CD14-positive monocyte (primary cell): ENCODE data around the gene CDK16. TPM values are rescaled to one million over a fixed set of nuclear protein-coding genes. Genes with fewer than 3 reads are reported as not detected.

Experiments
- DNase-seq, 3 donors: peaks; one replicate each; pipeline ENCODE4 v3.0.0-alpha.2; 2011 to 2022
- H2AFZ ChIP-seq: 2 replicates; pipeline ENCODE4 v1.6.0; 2012; ENCODE audit warnings: mild to moderate bottlenecking, low read depth, low read length, inconsistent platforms; ENCODE audit not compliant: insufficient read depth, poor library complexity, severe bottlenecking
- H3K27ac ChIP-seq, 2 donors: 1 replicate in 1 of 2; 2 replicates in 1 of 2; pipeline ENCODE4 v1.5.1; 2012 to 2013; ENCODE audit warnings: low read length in 2 of 2, control low read depth in 1 of 2, inconsistent platforms in 1 of 2, low read depth in 1 of 2, mild to moderate bottlenecking in 1 of 2
- H3K27me3 ChIP-seq, 2 donors: one replicate each; pipeline versions ENCODE4 v1.6.0 to v1.6.1; 2011 to 2013; ENCODE audit warnings: low read length in 2 of 2; ENCODE audit not compliant: control insufficient read depth in 2 of 2, insufficient read depth in 2 of 2
- H3K36me3 ChIP-seq, 2 donors: replicated peaks in 1 of 2; 1 replicate in 1 of 2; 2 replicates in 1 of 2; pipeline versions ENCODE4 v1.5.1 to v1.6.1; 2012 to 2013; ENCODE audit warnings: low read length in 2 of 2, control low read depth in 1 of 2, inconsistent platforms in 1 of 2, mild to moderate bottlenecking in 1 of 2; ENCODE audit not compliant: insufficient read depth in 2 of 2, control insufficient read depth in 1 of 2
- H3K4me1 ChIP-seq, 2 donors: 1 replicate in 1 of 2; 2 replicates in 1 of 2; pipeline versions ENCODE4 v1.5.1 to v1.6.1; 2012 to 2013; ENCODE audit warnings: low read length in 2 of 2, control low read depth in 1 of 2, inconsistent platforms in 1 of 2, mild to moderate bottlenecking in 1 of 2, moderate library complexity in 1 of 2; ENCODE audit not compliant: insufficient read depth in 2 of 2, control insufficient read depth in 1 of 2
- H3K4me2 ChIP-seq: replicated peaks from 2 replicates; pipeline ENCODE3; 2012; ENCODE audit warnings: low read length, moderate library complexity, mild to moderate bottlenecking; ENCODE audit not compliant: poor library complexity, severe bottlenecking; ENCODE audit errors: extremely low read depth
- H3K4me3 ChIP-seq, 3 experiments: fragments of 200-600 bp in 1 of 3; sonication (generic) in 1 of 3; replicated peaks in 1 of 3; 1 replicate in 2 of 3; 2 replicates in 1 of 3; pipeline ENCODE4 v1.5.1; 2011 to 2013; ENCODE audit warnings: low read length in 3 of 3, mild to moderate bottlenecking in 3 of 3, control low read depth in 2 of 3, low read depth in 2 of 3, inconsistent platforms in 1 of 3, moderate library complexity in 1 of 3
- H3K79me2 ChIP-seq: 2 replicates; pipeline ENCODE4 v1.6.0; 2012; ENCODE audit warnings: mild to moderate bottlenecking, control low read depth, inconsistent platforms, low read length, moderate library complexity; ENCODE audit not compliant: insufficient read depth
- H3K9ac ChIP-seq: 2 replicates; pipeline ENCODE4 v1.6.0; 2017; ENCODE audit warnings: low read length, mild to moderate bottlenecking; ENCODE audit not compliant: insufficient read depth, poor library complexity, severe bottlenecking
- H3K9me3 ChIP-seq, 2 donors: replicated peaks in 1 of 2; 1 replicate in 1 of 2; 2 replicates in 1 of 2; pipeline versions ENCODE4 v1.5.1 to v1.6.1; 2012 to 2013; ENCODE audit warnings: low read length in 2 of 2, control low read depth in 1 of 2; ENCODE audit not compliant: control insufficient read depth in 1 of 2, insufficient read depth in 1 of 2
- H4K20me1 ChIP-seq: 2 replicates; pipeline ENCODE4 v1.6.0; 2012; ENCODE audit warnings: mild to moderate bottlenecking, low read length, control low read depth, moderate library complexity; ENCODE audit not compliant: insufficient read depth
- H3K27ac Mint-ChIP-seq, 7 donors: one replicate each; pipeline ENCODE4 v1.8.0; 2020; ENCODE audit warnings: mild to moderate bottlenecking in 7 of 7, mixed read lengths in 7 of 7, moderate library complexity in 6 of 7, inconsistent platforms in 2 of 7
- H3K27me3 Mint-ChIP-seq, 3 donors: one replicate each; pipeline ENCODE4 v1.8.0; 2021 to 2022; ENCODE audit warnings: low read depth in 3 of 3, mild to moderate bottlenecking in 3 of 3, mixed read lengths in 3 of 3, moderate library complexity in 3 of 3, inconsistent platforms in 1 of 3
- H3K36me3 Mint-ChIP-seq, 2 donors: one replicate each; pipeline ENCODE4 v1.8.0; 2020; ENCODE audit warnings: mixed read lengths in 2 of 2, inconsistent platforms in 1 of 2, mild to moderate bottlenecking in 1 of 2
- H3K4me1 Mint-ChIP-seq: one replicate; pipeline ENCODE4 v1.8.0; 2020; ENCODE audit warnings: mild to moderate bottlenecking, mixed read lengths
- H3K4me3 Mint-ChIP-seq, 2 donors: one replicate each; pipeline ENCODE4 v1.8.0; 2020; ENCODE audit warnings: mild to moderate bottlenecking in 2 of 2, mixed read lengths in 2 of 2, moderate library complexity in 1 of 2
- H3K9me3 Mint-ChIP-seq, 7 donors: one replicate each; pipeline ENCODE4 v1.8.0; 2020 to 2022; ENCODE audit warnings: mixed read lengths in 7 of 7, mild to moderate bottlenecking in 6 of 7, moderate library complexity in 6 of 7, inconsistent platforms in 2 of 7
- WGBS: methylation state at CpG from one replicate; pipeline ENCODE4 v1.1.5; 2013; ENCODE audit warnings: missing lambda C conversion rate; ENCODE audit not compliant: insufficient coverage; 5-methylcytosine and 5-hydroxymethylcytosine counted together
- intact Hi-C, 2 donors: fragments of 100-400 bp; cut with micrococcal nuclease; formaldehyde crosslinking; loops; one replicate each; pipeline versions ENCODE4 v1.15.0 to v1.15.1; 2023
- polyA plus RNA-seq, 3 donors: library from polyadenylated mRNA; depleted of rRNA in 1 of 3; unstranded in 2 of 3; stranded (reverse) in 1 of 3; fragments of 300-500 nt in 2 of 3; fragments of >200 nt in 1 of 3; fragmentation: Illumina TruSeq in 2 of 3; gene quantifications; 1 replicate in 2 of 3; 2 replicates in 1 of 3; pipeline ENCODE4 v1.2.3, GENCODE V29; 2012 to 2021
- TF ChIP-seq, protein P1 (sequence below): fragments of 200-600 bp; IDR thresholded peaks from one replicate; pipeline ENCODE4 v1.8.0; 2022; ENCODE audit warnings: antibody characterized with exemption, mild to moderate bottlenecking

The CDK16 gene
- polyA plus RNA-seq, 3 donors, result 7.3 to 97.4 (median 14.1) TPM

DNA sequence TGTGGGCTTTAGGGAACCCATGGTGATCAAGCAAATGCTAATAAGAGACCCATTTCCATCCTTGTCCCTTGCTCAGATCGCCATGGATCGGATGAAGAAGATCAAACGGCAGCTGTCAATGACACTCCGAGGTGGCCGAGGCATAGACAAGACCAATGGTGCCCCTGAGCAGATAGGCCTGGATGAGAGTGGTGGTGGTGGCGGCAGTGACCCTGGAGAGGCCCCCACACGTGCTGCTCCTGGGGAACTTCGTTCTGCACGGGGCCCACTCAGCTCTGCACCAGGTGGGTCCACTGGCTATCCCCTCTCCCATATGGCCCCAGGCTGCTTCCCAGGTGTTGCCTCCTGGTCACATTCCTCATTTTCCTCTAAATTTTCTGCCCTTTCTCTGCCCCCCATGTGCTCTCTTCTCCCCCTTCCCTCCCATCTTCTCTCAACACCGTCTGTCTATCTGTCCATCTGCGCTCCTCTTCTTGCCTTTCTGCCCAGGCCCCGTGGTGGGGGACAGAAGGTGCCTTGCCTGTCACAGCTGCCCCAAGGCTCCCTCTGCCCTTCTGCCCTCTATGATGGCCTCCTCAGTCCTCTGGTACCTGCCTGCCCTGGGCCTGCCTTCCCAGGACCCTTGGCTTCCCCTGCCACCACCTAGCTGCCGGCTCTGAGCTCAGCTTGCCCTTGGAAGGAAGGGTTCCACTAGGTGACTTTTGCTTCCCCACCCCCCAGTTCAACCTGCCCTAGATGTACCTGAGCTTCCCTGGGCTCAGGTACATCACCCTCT is 5.2 kb downstream of the CDK16 start:
- DNase-seq, result no peak
- no peaks in the 10 kb centered on the region for H3K27me3 ChIP-seq
- no peak overlapping the region for H3K9ac ChIP-seq
- no peak overlapping the region for H2AFZ ChIP-seq
- peak overlapping the region in 2 of 7 donors; percentile 15 to 27 for H3K27ac Mint-ChIP-seq
- no peak overlapping the region for H3K4me3 ChIP-seq
- peaks cover 18 to 26% of the 10 kb centered on the region in 2 donors for H3K4me1 ChIP-seq
- no peak overlapping the region for H3K4me3 Mint-ChIP-seq
- no peak overlapping the region for H3K4me2 ChIP-seq
- peaks cover 48 to 65% of the 10 kb centered on the region in 2 donors for H3K36me3 Mint-ChIP-seq
- H3K9me3 Mint-ChIP-seq, result peaks cover 0 to 10% (median 0%) of the 10 kb centered on the region in 7 donors
- WGBS, result 98% methylated on average over 6 of the region's 13 CpGs
- H3K36me3 ChIP-seq, result peaks cover 43 to 64% of the 10 kb centered on the region in 2 donors
- H3K79me2 ChIP-seq, result peaks cover 36% of the 10 kb centered on the region
- peaks cover 53% of the 10 kb centered on the region for H4K20me1 ChIP-seq
- peaks cover 0 to 33% (median 0%) of the 10 kb centered on the region in 3 donors for H3K27me3 Mint-ChIP-seq
- peaks cover 29% of the 10 kb centered on the region for H3K4me1 Mint-ChIP-seq
- intact Hi-C loops, result no loop called here
- TF ChIP-seq, protein P1, sequence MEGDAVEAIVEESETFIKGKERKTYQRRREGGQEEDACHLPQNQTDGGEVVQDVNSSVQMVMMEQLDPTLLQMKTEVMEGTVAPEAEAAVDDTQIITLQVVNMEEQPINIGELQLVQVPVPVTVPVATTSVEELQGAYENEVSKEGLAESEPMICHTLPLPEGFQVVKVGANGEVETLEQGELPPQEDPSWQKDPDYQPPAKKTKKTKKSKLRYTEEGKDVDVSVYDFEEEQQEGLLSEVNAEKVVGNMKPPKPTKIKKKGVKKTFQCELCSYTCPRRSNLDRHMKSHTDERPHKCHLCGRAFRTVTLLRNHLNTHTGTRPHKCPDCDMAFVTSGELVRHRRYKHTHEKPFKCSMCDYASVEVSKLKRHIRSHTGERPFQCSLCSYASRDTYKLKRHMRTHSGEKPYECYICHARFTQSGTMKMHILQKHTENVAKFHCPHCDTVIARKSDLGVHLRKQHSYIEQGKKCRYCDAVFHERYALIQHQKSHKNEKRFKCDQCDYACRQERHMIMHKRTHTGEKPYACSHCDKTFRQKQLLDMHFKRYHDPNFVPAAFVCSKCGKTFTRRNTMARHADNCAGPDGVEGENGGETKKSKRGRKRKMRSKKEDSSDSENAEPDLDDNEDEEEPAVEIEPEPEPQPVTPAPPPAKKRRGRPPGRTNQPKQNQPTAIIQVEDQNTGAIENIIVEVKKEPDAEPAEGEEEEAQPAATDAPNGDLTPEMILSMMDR, result no peak
- H3K9me3 ChIP-seq, result no peaks in the 10 kb centered on the region
- H3K27ac ChIP-seq, result no peak overlapping the region

- Histone ChIP-seq H3K4me2 (no peak overlapping the region), H3K4me3 (no peak overlapping the region), H3K4me1 (peaks cover 17 to 20% of the 10 kb centered on the region in 2 donors), H3K9ac (no peak overlapping the region), H3K27ac (no peak overlapping the region), H3K79me2 (peaks cover 29% of the 10 kb centered on the region), H3K27me3 (no peaks in the 10 kb centered on the region), H3K36me3 (peaks cover 46 to 68% of the 10 kb centered on the region in 2 donors), H4K20me1 (peaks cover 50% of the 10 kb centered on the region), H3K9me3 (no peaks in the 10 kb centered on the region), H2AFZ (no peak overlapping the region)
- intact Hi-C loops, result no loop called here
- no peak overlapping the region for H3K4me3 Mint-ChIP-seq
- peak overlapping the region in 1 of 7 donors; percentile 22 for H3K27ac Mint-ChIP-seq
- peaks cover 27% of the 10 kb centered on the region for H3K4me1 Mint-ChIP-seq
- peaks cover 51 to 72% of the 10 kb centered on the region in 2 donors for H3K36me3 Mint-ChIP-seq
- TF ChIP-seq, protein P1, result no peak
- no CpG with 5 or more reads among the region's 17 CpGs for WGBS
- no peak for DNase-seq
- peaks cover 0 to 10% (median 0%) of the 10 kb centered on the region in 7 donors for H3K9me3 Mint-ChIP-seq
- peaks cover 0 to 36% (median 0%) of the 10 kb centered on the region in 3 donors for H3K27me3 Mint-ChIP-seq
Measured at GRCh38 chrX:47224266-47224895, 5.9 kb downstream of the CDK16 start.
